ENCODE results near the gene RAD51B. TPM values are rescaled to one million over a fixed set of nuclear protein-coding genes. Genes with fewer than 3 reads are reported as not detected.

The RAD51B gene
- total RNA-seq, 1 experiment from 2014 or later: 20.0 TPM

GRCh38 chr14:68573126-68573525, 753.5 kb downstream of the RAD51B start:
- intact Hi-C loops (cut with micrococcal nuclease): no loop called here

More at GRCh38 chr14:68573126-68573525, 753.5 kb downstream of the RAD51B start:
- Histone ChIP-seq H3K4me3 (replicated peaks in 1 of 2; ENCODE audit: low read depth in 1 of 2, low read length in 2 of 2) (no peak overlapping the region), H4K20me1 (ENCODE audit: insufficient read depth) (no peaks in the 10 kb centered on the region), H3K27me3 (ENCODE audit: insufficient read depth, low read length) (no peaks in the 10 kb centered on the region), H3K9ac (ENCODE audit: low read length) (no peak overlapping the region), H3K36me3 (ENCODE audit: control insufficient read depth in 1 of 2, insufficient read depth in 2 of 2, low read length in 2 of 2) (no peaks in the 10 kb centered on the region), H2AFZ (ENCODE audit: low read depth, low read length, poor library complexity, severe bottlenecking) (no peak overlapping the region), H3K79me2 (ENCODE audit: insufficient read depth, low read length) (no peaks in the 10 kb centered on the region), H3K4me1 (ENCODE audit: control insufficient read depth in 1 of 2, insufficient read depth in 2 of 2, low read length in 2 of 2) (peaks cover 38 to 43% of the 10 kb centered on the region in 2 experiments), H3K4me2 (ENCODE audit: low read length) (no peak overlapping the region), H3K27ac (ENCODE audit: low read depth, low read length) (no peak overlapping the region), H3K9me3 (ENCODE audit: control insufficient read depth in 1 of 2, insufficient read depth in 1 of 2, low read depth in 1 of 2, low read length in 2 of 2) (no peaks in the 10 kb centered on the region), H3K9me2 (ENCODE audit: insufficient read depth) (no peaks in the 10 kb centered on the region)
- ChIA-PET RAD21 (ENCODE audit: low non-redundant PET in 1 of 2, low total read pairs in 2 of 2, uncharacterized antibody in 2 of 2, unreplicated experiment in 2 of 2) (no interaction called here), CTCF (no interaction called here), POLR2A (no interaction called here)
- BruUV-seq (replicated peaks): no TSS peak
- TF ChIP-seq ZBTB33 (IDR thresholded peaks at IDR 0.05; ENCODE audit: extremely low read depth, insufficient replicate concordance, low read length) (no peak), ZNF274 (IDR thresholded peaks at IDR 0.05; ENCODE audit: low read depth, low read length) (no peak), JUND (IDR thresholded peaks at IDR 0.05) (no peak), POLR2A (IDR thresholded peaks at IDR 0.05; ENCODE audit: borderline replicate concordance, extremely low read depth, insufficient read depth, insufficient read length) (no peak), TCF7L2 (IDR thresholded peaks at IDR 0.05; ENCODE audit: borderline replicate concordance, extremely low read depth, insufficient read depth, insufficient read length) (no peak), REST (IDR thresholded peaks at IDR 0.05; ENCODE audit: low read depth) (no peak), EZH2 (IDR thresholded peaks at IDR 0.05) (no peak), POLR2AphosphoS5 (IDR thresholded peaks at IDR 0.05; ENCODE audit: low read depth, low read length) (no peak), RAD21 (IDR thresholded peaks at IDR 0.05; ENCODE audit: low read depth) (no peak), SP1 (IDR thresholded peaks at IDR 0.05; ENCODE audit: low read depth) (no peak), SIN3A (IDR thresholded peaks at IDR 0.05; ENCODE audit: low read depth) (no peak), SRF (IDR thresholded peaks at IDR 0.05; ENCODE audit: low read depth) (no peak), CBX3 (IDR thresholded peaks at IDR 0.05; ENCODE audit: low read depth) (no peak)
- no peak for ATAC-seq
- no peak for DNase-seq (ENCODE audit: low read depth, low spot score)

Measured in HCT116 (cell line).